Parathyroid adenoma (tissue), 2 donors: Measurements from ENCODE around the gene FOXK2.

Experiments used
- H2AFZ ChIP-seq: fragments of 300-600 bp; sonication (generic); one replicate; pipeline ENCODE4 v1.7.0; 2017; ENCODE audit warnings: antibody characterized with exemption, mild to moderate bottlenecking
- H3K27ac ChIP-seq: fragments of 300-600 bp; sonication (generic); one replicate; pipeline ENCODE4 v1.7.0; 2017
- H3K27me3 ChIP-seq: fragments of 300-600 bp; sonication (generic); one replicate; pipeline ENCODE4 v1.7.0; 2017; ENCODE audit warnings: low read length; ENCODE audit not compliant: control insufficient read depth, insufficient read depth
- H3K36me3 ChIP-seq: fragments of 300-600 bp; sonication (generic); one replicate; pipeline ENCODE4 v1.7.0; 2017; ENCODE audit warnings: low read length; ENCODE audit not compliant: control insufficient read depth, insufficient read depth
- H3K4me1 ChIP-seq: fragments of 300-600 bp; sonication (generic); one replicate; pipeline ENCODE4 v1.7.0; 2017; ENCODE audit warnings: control low read depth
- H3K4me2 ChIP-seq: fragments of 300-600 bp; sonication (generic); one replicate; pipeline ENCODE4 v1.7.0; 2017; ENCODE audit warnings: low read length
- H3K4me3 ChIP-seq: fragments of 300-600 bp; sonication (generic); one replicate; pipeline ENCODE4 v1.7.0; 2017; ENCODE audit warnings: low read depth, low read length
- H3K79me2 ChIP-seq: fragments of 300-600 bp; sonication (generic); one replicate; pipeline ENCODE4 v1.7.0; 2017; ENCODE audit warnings: control low read depth
- H3K9ac ChIP-seq: fragments of 300-600 bp; sonication (generic); one replicate; pipeline ENCODE4 v1.7.0; 2017; ENCODE audit warnings: mild to moderate bottlenecking
- H3K9me3 ChIP-seq: fragments of 300-600 bp; sonication (generic); one replicate; pipeline ENCODE4 v1.7.0; 2017; ENCODE audit warnings: low read length; ENCODE audit not compliant: control insufficient read depth
- CTCF ChIP-seq: fragments of 300-600 bp; sonication (generic); IDR thresholded peaks from one replicate; pipeline ENCODE4 v1.7.0; 2017; ENCODE audit warnings: antibody characterized with exemption, mild to moderate bottlenecking
- donor health status: primary hyperparathyroidism.

Gene FOXK2

GRCh38 chr17:82601447-82602000 lies 82.0 kb downstream of the FOXK2 start:
- Histone ChIP-seq H3K9me3 (no peaks in the 10 kb centered on the region), H3K4me1 (no peaks in the 10 kb centered on the region), H2AFZ (no peak overlapping the region), H3K27ac (no peak overlapping the region), H3K27me3 (no peaks in the 10 kb centered on the region), H3K36me3 (no peaks in the 10 kb centered on the region), H3K4me2 (no peak overlapping the region), H3K4me3 (no peak overlapping the region), H3K79me2 (peaks cover 18% of the 10 kb centered on the region), H3K9ac (no peak overlapping the region)
- no peak for TF ChIP-seq CTCF

DNA sequence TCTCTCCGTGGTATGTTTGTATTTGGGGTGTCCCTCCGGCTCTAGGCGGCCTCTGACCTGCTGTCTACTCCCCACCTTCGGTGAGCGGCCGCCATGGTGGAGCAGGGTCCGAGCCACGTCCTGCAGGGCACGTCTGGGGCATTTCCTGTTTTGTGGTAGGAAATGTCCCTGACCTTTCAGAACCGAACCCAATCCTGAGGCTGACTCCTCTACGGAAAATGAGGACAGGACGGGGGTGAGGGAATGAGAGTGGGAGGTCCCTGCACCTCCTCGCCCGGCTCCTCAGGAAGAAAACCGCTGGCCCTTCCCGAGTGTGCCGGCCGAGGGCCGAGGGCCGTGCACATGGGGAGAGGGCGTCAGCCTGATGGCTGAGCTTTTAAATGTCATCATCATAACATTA lies 83.0 kb downstream of the FOXK2 start:
- Histone ChIP-seq H3K9me3 (no peaks in the 10 kb centered on the region), H3K4me3 (no peak overlapping the region), H3K36me3 (no peaks in the 10 kb centered on the region), H3K27me3 (no peaks in the 10 kb centered on the region), H3K4me1 (no peaks in the 10 kb centered on the region), H2AFZ (no peak overlapping the region), H3K9ac (no peak overlapping the region), H3K4me2 (no peak overlapping the region), H3K79me2 (peaks cover 18% of the 10 kb centered on the region), H3K27ac (no peak overlapping the region)
- no peak for TF ChIP-seq CTCF

DNA sequence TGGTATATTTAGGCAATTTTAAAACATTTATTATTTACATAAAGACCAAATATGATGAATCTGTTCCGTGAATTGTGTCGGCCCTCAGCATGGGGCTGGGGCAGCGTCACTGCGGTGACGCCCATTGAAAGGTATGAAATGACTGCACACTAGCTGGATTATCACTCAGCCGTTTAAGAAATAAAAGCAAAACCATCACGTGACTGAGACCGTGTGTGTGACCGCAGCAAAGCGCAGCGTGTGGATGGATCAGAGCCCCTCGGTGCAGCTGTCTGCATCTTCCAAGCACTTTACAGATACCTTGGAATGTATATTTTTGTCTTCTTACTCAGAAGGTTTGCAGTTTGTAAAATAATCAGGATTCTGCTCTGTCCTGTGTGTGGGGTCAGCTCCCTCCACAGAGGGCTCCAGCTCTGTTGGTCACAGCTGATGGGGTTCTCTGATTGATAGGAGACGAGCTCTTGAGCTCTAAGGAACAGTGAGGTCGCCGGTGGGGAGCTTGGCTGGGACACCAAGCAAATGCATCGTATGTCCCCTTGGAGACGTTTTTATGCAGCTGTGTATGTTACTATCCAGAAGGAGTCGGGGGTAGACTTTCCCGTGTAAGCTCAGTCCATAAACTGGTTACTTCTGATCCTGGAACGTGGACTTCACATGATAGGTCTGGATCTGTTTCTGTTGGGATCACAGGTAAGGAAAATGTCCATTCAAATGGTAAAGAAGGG lies 83.6 kb downstream of the FOXK2 start:
- H3K79me2 ChIP-seq: peaks cover 21% of the 10 kb centered on the region
- TF ChIP-seq CTCF: no peak
- no peaks in the 10 kb centered on the region for H3K27me3 ChIP-seq
- H3K9ac ChIP-seq: no peak overlapping the region
- H3K27ac ChIP-seq: no peak overlapping the region
- H2AFZ ChIP-seq: no peak overlapping the region
- no peak overlapping the region for H3K4me2 ChIP-seq
- no peak overlapping the region for H3K4me3 ChIP-seq
- H3K9me3 ChIP-seq: no peaks in the 10 kb centered on the region
- no peaks in the 10 kb centered on the region for H3K36me3 ChIP-seq
- no peaks in the 10 kb centered on the region for H3K4me1 ChIP-seq

DNA sequence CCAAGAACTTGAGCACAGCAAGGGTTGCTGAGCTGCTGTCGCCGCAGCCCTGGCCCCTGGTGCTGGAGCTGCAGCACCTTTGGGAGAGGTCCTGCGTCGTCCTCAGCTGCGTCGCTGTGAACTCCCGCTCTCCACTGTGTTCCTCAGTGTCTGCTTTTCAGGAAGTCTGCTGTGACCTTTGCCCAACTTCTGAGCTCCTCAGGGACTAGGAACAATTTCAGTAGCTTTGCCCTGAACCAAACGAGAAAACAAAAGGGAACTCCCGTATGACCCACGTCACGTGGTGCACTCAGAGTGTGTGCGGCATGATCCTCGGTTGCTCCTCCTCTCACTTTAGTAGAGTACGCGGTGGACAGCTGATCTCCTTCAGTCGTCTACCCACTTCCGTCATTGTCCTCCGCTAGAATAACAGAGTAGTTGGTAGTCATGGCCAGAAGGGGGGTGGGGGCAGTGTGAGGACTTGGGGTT lies 84.5 kb downstream of the FOXK2 start:
- Histone ChIP-seq H3K4me2 (no peak overlapping the region), H2AFZ (no peak overlapping the region), H3K36me3 (no peaks in the 10 kb centered on the region), H3K79me2 (peaks cover 19% of the 10 kb centered on the region), H3K27ac (no peak overlapping the region), H3K4me1 (no peaks in the 10 kb centered on the region), H3K27me3 (no peaks in the 10 kb centered on the region), H3K4me3 (no peak overlapping the region), H3K9ac (no peak overlapping the region), H3K9me3 (no peaks in the 10 kb centered on the region)
- no peak for TF ChIP-seq CTCF

DNA sequence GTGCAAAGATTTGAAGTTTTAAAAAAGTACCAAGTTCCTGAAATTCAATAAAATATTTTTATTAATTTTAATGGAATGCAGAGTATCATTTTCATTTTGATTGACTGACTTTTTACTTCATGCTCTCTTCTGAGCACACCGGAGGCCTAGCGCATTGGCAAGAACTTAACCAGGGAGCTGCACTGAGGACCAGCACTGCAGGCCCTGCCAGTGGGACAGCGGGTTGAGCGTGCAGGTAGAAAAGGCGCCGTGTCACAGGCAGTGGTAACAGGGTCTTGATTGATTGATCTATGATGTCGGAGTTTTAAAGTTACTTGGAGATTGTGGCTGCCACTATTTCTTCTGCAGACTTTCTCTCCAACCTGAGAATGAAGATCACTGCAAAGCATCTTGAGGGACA lies 85.0 kb downstream of the FOXK2 start:
- Histone ChIP-seq H3K9me3 (no peaks in the 10 kb centered on the region), H3K4me3 (no peak overlapping the region), H3K27me3 (no peaks in the 10 kb centered on the region), H3K4me1 (no peaks in the 10 kb centered on the region), H3K27ac (no peak overlapping the region), H3K36me3 (no peaks in the 10 kb centered on the region), H3K4me2 (no peak overlapping the region), H2AFZ (no peak overlapping the region), H3K9ac (no peak overlapping the region), H3K79me2 (peaks cover 17% of the 10 kb centered on the region)
- TF ChIP-seq CTCF: no peak
